HepG2 (cell line): ENCODE data around the gene ITCH. TPM values are rescaled to one million over a fixed set of nuclear protein-coding genes. Genes with fewer than 3 reads are reported as not detected.
A peak's percentile ranks its signal among the peaks of the same experiment; 100 is the strongest.

Experiments
- CCDC6 ChIP-seq: sonication (generic); formaldehyde crosslinking; IDR thresholded peaks from 2 replicates; pipeline ENCODE4 v1.8.1; 2022; ENCODE audit warnings: mild to moderate bottlenecking, missing genetic modification reagents, moderate library complexity
- CEBPG ChIP-seq: IDR thresholded peaks from 2 replicates; pipeline ENCODE4 v1.6.1; 2016
- CHD2 ChIP-seq: IDR thresholded peaks from 2 replicates; pipeline ENCODE4 v1.6.1; 2011; ENCODE audit warnings: low read depth, low read length, improper control_type of control experiment
- CHD4 ChIP-seq: fragments of 200-600 bp; sonication (generic); IDR thresholded peaks from 2 replicates; pipeline ENCODE4 v1.7.0; 2017; ENCODE audit warnings: mild to moderate bottlenecking, low read length, borderline replicate concordance
- DPF2 ChIP-seq: sonication (generic); formaldehyde crosslinking; IDR thresholded peaks from 2 replicates; pipeline ENCODE4 v1.4.0; 2020; ENCODE audit warnings: mild to moderate bottlenecking, low read depth, missing genetic modification reagents, borderline replicate concordance
- GABPA ChIP-seq, 2 experiments: IDR thresholded peaks; 2 replicates each; pipeline ENCODE4 v1.6.1; 2011 to 2016; ENCODE audit warnings: low read depth in 2 of 2, low read length in 1 of 2, missing biosample characterization in 1 of 2, missing genetic modification characterization in 1 of 2
- HDAC1 ChIP-seq: sonication (generic); formaldehyde crosslinking; IDR thresholded peaks from 2 replicates; pipeline ENCODE4 v1.5.1; 2020; ENCODE audit warnings: mild to moderate bottlenecking, missing genetic modification reagents
- KLF6 ChIP-seq: IDR thresholded peaks from 2 replicates; pipeline ENCODE4 v1.8.0; 2016; ENCODE audit warnings: missing biosample characterization, missing genetic modification reagents
- NR2F6 ChIP-seq, 2 experiments: IDR thresholded peaks; 2 replicates each; pipeline ENCODE4 v1.6.1; 2016; ENCODE audit warnings: antibody characterized with exemption in 1 of 2, mild to moderate bottlenecking in 1 of 2
- POLR2G ChIP-seq: fragments of 200-400 bp; formaldehyde crosslinking; IDR thresholded peaks from 2 replicates; pipeline ENCODE4 v1.6.1; 2018; ENCODE audit warnings: mild to moderate bottlenecking, low read depth, low read length, moderate library complexity
- RCOR2 ChIP-seq: IDR thresholded peaks from 2 replicates; pipeline ENCODE4 v1.6.1; 2016; ENCODE audit warnings: missing biosample characterization, missing genetic modification reagents
- SALL1 ChIP-seq: sonication (generic); formaldehyde crosslinking; IDR thresholded peaks from 2 replicates; pipeline ENCODE4 v1.8.0; 2022; ENCODE audit warnings: mild to moderate bottlenecking, missing genetic modification reagents
- SP140L ChIP-seq: sonication (generic); formaldehyde crosslinking; IDR thresholded peaks from 2 replicates; pipeline ENCODE4 v1.4.0; 2020; ENCODE audit warnings: missing genetic modification reagents, borderline replicate concordance
- SP5 ChIP-seq: IDR thresholded peaks from 2 replicates; pipeline ENCODE4 v1.6.1; 2016; ENCODE audit warnings: low read depth, borderline replicate concordance
- SSRP1 ChIP-seq: IDR thresholded peaks from 2 replicates; pipeline ENCODE4 v1.6.1; 2016; ENCODE audit warnings: control low read depth
- TEAD3 ChIP-seq: optimal IDR thresholded peaks from 2 replicates; pipeline ENCODE3; 2016; ENCODE audit warnings: borderline replicate concordance
- TGIF2 ChIP-seq: IDR thresholded peaks from 2 replicates; pipeline ENCODE4 v1.6.1; 2016; ENCODE audit warnings: control low read depth, missing compliant biosample characterization
- TP53 ChIP-seq: sonication (generic); formaldehyde crosslinking; conservative IDR thresholded peaks from 2 replicates; pipeline ENCODE4 v1.4.0; 2020; ENCODE audit warnings: missing genetic modification reagents
- ZFP1 ChIP-seq: IDR thresholded peaks from 2 replicates; pipeline ENCODE4 v1.6.1; 2016
- ZKSCAN8 ChIP-seq: IDR thresholded peaks from 2 replicates; pipeline ENCODE4 v1.6.1; 2016; ENCODE audit warnings: borderline replicate concordance, missing genetic modification reagents, missing compliant biosample characterization
- ZNF354B ChIP-seq: sonication (generic); formaldehyde crosslinking; IDR thresholded peaks from 2 replicates; pipeline ENCODE4 v1.8.0; 2022; ENCODE audit warnings: mild to moderate bottlenecking, missing genetic modification reagents
- ZNF543 ChIP-seq: sonication (generic); formaldehyde crosslinking; IDR thresholded peaks from 2 replicates; pipeline ENCODE4 v1.4.0; 2020; ENCODE audit warnings: mild to moderate bottlenecking, missing genetic modification reagents
- ZNF580 ChIP-seq: IDR thresholded peaks from 2 replicates; pipeline ENCODE4 v1.6.1; 2016; ENCODE audit warnings: low read depth, borderline replicate concordance
- ZNF670 ChIP-seq: sonication (generic); formaldehyde crosslinking; IDR thresholded peaks from 2 replicates; pipeline ENCODE4 v1.8.0; 2022; ENCODE audit warnings: mild to moderate bottlenecking, missing genetic modification reagents, borderline replicate concordance
- ZNF704 ChIP-seq: sonication (generic); formaldehyde crosslinking; IDR thresholded peaks from 2 replicates; pipeline ENCODE4 v1.8.1; 2023; ENCODE audit warnings: mild to moderate bottlenecking, inconsistent platforms, moderate library complexity, missing genetic modification reagents, borderline replicate concordance
- ZNF761 ChIP-seq: sonication (generic); formaldehyde crosslinking; conservative IDR thresholded peaks from 2 replicates; pipeline ENCODE4 v1.4.0; 2020; ENCODE audit warnings: mild to moderate bottlenecking, missing genetic modification reagents
- ZNF839 ChIP-seq: sonication (generic); formaldehyde crosslinking; IDR thresholded peaks from 2 replicates; pipeline ENCODE4 v1.4.0; 2020; ENCODE audit warnings: missing genetic modification reagents, mild to moderate bottlenecking, borderline replicate concordance
- ZSCAN29 ChIP-seq: sonication (generic); formaldehyde crosslinking; conservative IDR thresholded peaks from 2 replicates; pipeline ENCODE4 v1.4.0; 2020; ENCODE audit warnings: mild to moderate bottlenecking, missing genetic modification reagents
- polyA plus RNA-seq, 8 experiments: library from polyadenylated mRNA; depleted of rRNA in 3 of 8; stranded (reverse) in 7 of 8; unstranded in 1 of 8; fragments of >200 nt; fragmentation: Illumina TruSeq in 4 of 8; extraction: Trizol in 4 of 8; gene quantifications; 2 replicates each; pipeline versions ENCODE4 v1.2.1 to v1.2.3, GENCODE V29; 2011 to 2016; ENCODE audit warnings: low read depth in 4 of 8, missing spikeins in 1 of 8, mixed read lengths in 1 of 8; ENCODE audit not compliant: insufficient read depth in 1 of 8
- total RNA-seq, 5 experiments: library from RNA; depleted of rRNA; stranded (reverse); fragments of >200 nt; fragmentation: Illumina TruSeq; extraction: Trizol; gene quantifications; 2 replicates each; pipeline ENCODE4 v1.2.3, GENCODE V29; 2016; ENCODE audit warnings: low read depth in 1 of 5

The ITCH gene
- total and polyA plus RNA-seq, 2 of the 13 experiments (the other 11 are each of a cell fraction or from before 2014, with no cell fraction given), result 20.5 to 112 TPM

- TF ChIP-seq TEAD3 (CRISPR knock-in tag) (peak; percentile 53), ZNF543 (CRISPR knock-in tag) (0 out of 2 replicates have a peak, but pooled peaks have one; percentile 34), SP5 (peak; percentile 4; the same call in 1 of the 2 replicates), CHD2 (no peak), ZNF670 (peak; percentile 62; the same call in 1 of the 2 replicates), SP140L (CRISPR knock-in tag) (0 out of 2 replicates have a peak, but pooled peaks have one; percentile 51), POLR2G (peak; percentile 11; the same call in 1 of the 2 replicates), ZNF580 (CRISPR knock-in tag) (peak; percentile 70; the same call in 1 of the 2 replicates), CHD4 (0 out of 2 replicates have a peak, but pooled peaks have one; percentile 22), ZKSCAN8 (0 out of 2 replicates have a peak, but pooled peaks have one; percentile 30), SALL1 (CRISPR knock-in tag) (peak; percentile 14; the same call in 1 of the 2 replicates), ZNF354B (CRISPR knock-in tag) (0 out of 2 replicates have a peak, but pooled peaks have one; percentile 62), HDAC1 (CRISPR knock-in tag) (peak; percentile 56; the same call in 1 of the 2 replicates), KLF6 (CRISPR knock-in tag) (0 out of 2 replicates have a peak, but pooled peaks have one; percentile 33), ZSCAN29 (CRISPR knock-in tag) (peak; percentile 40), SSRP1 (peak; percentile 42; the same call in 1 of the 2 replicates), ZNF839 (CRISPR knock-in tag) (no peak), ZFP1 (CRISPR knock-in tag) (peak; percentile 73; the same call in 1 of the 2 replicates), GABPA (IDR thresholded peaks at IDR 0.05; ENCODE audit: low read depth, low read length) (no peak), GABPA (CRISPR knock-in tag; IDR thresholded peaks at IDR 0.05; ENCODE audit: low read depth) (no peak), ZNF761 (CRISPR knock-in tag) (0 out of 2 replicates have a peak, but pooled peaks have one; percentile 69), CEBPG (CRISPR knock-in tag) (peak; percentile 59), CCDC6 (peak; percentile 62), TP53 (CRISPR knock-in tag) (0 out of 2 replicates have a peak, but pooled peaks have one; percentile 62), ZNF704 (CRISPR knock-in tag) (0 out of 2 replicates have a peak, but pooled peaks have one; percentile 14), TGIF2 (CRISPR knock-in tag) (peak; percentile 87), DPF2 (CRISPR knock-in tag) (peak; percentile 46; the same call in 1 of the 2 replicates), NR2F6 (IDR thresholded peaks at IDR 0.05) (0 out of 2 replicates have a peak, but pooled peaks have one; percentile 14), NR2F6 (CRISPR knock-in tag; IDR thresholded peaks at IDR 0.05) (peak; percentile 44), RCOR2 (no peak)
These were observed 149.3 kb downstream of the ITCH start (continued) for GRCh38 chr20:34512266-34512954.
